ENCODE results near the gene SLX4IP.

- TF ChIP-seq CTCF (IDR thresholded peaks at IDR 0.05) (no peak), POLR2A (IDR thresholded peaks at IDR 0.05) (no peak)
Measured at GRCh38 chr20:10573951-10574339, 138.8 kb downstream of the SLX4IP start.

All from adrenal gland (tissue), 5 donors.